GM15510 (cell line): Measurements from ENCODE around the gene S1PR4.

Source experiments
- POLR2A ChIP-seq: IDR thresholded peaks from 3 replicates; pipeline ENCODE4 v1.6.1; 2011; ENCODE audit warnings: borderline replicate concordance; ENCODE audit not compliant: insufficient read length; ENCODE audit errors: extremely low read depth

S1PR4 gene

GRCh38 chr19:3210347-3211017 lies 31.9 kb downstream of the S1PR4 start:
- no peak for TF ChIP-seq POLR2A

GRCh38 chr19:3211191-3211590 lies 32.6 kb downstream of the S1PR4 start:
- no peak for TF ChIP-seq POLR2A

GRCh38 chr19:3213159-3213558 lies 34.6 kb downstream of the S1PR4 start:
- TF ChIP-seq POLR2A = no peak

- TF ChIP-seq POLR2A = no peak
Measured at GRCh38 chr19:3216874-3217273, 38.3 kb downstream of the S1PR4 start.

GRCh38 chr19:3220576-3220975 lies 42.0 kb downstream of the S1PR4 start:
- no peak for TF ChIP-seq POLR2A

GRCh38 chr19:3222709-3223108 lies 44.1 kb downstream of the S1PR4 start:
- no peak for TF ChIP-seq POLR2A

- TF ChIP-seq POLR2A = no peak
Measured at GRCh38 chr19:3224346-3225168, 46.0 kb downstream of the S1PR4 start, which contains the start of gene CELF5. Gene CELF5 (plus strand): TSS chr19:3224661. CDS start chr19:3224740, 79 bp downstream.

GRCh38 chr19:3225169-3225485 lies 46.6 kb downstream of the S1PR4 start:
- TF ChIP-seq POLR2A = no peak

- no peak for TF ChIP-seq POLR2A
Measured at GRCh38 chr19:3225677-3226093, 47.1 kb downstream of the S1PR4 start.

GRCh38 chr19:3227054-3227626 lies 48.6 kb downstream of the S1PR4 start:
- no peak for TF ChIP-seq POLR2A

- no peak for TF ChIP-seq POLR2A
Measured at GRCh38 chr19:3229346-3229743, 50.8 kb downstream of the S1PR4 start.
